ENCODE measurements around the gene LYVE1. TPM values are rescaled to one million over a fixed set of nuclear protein-coding genes. Genes with fewer than 3 reads are reported as not detected.
A peak's percentile ranks its signal among the peaks of the same experiment; 100 is the strongest.

The LYVE1 gene
- total RNA-seq, 1 donor = not detected

DNA sequence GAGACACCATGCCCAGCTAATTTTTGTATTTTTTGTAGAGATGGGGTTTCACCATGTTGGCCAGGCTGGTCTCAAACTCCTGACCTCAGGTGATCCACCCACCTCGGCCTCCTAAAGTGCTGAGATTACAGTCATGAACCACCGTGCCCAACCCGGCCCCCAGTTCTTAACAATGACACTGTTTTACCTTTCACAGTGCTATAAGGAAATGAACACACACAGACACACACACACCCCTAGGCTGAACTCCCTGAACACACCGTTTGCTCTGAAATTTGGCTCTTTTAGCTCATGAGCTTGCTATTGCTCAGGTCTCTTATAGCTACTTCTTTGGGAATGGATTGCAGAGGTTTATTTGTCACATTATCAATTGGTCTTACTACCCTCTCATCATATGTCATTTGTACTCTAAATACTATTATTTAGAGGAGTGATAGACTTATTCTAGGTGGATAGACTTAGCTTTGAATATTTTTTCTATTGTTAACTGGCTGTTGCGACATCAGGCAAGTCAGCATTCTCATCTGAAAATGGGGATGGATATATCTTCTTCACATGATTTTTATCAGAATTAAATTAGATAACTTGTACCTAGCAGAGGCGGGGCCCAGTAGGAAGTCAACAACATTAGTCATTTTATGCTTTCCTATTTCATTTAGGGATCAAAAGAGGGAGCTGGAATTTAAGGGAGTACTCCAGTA is 2.1 kb downstream of the LYVE1 start:
- Histone ChIP-seq H3K27me3 (ENCODE audit: insufficient read depth, low read length) (no peaks in the 10 kb centered on the region), H3K9me3 (ENCODE audit: low read depth, low read length) (no peaks in the 10 kb centered on the region), H3K36me3 (ENCODE audit: insufficient read depth, low read length) (no peaks in the 10 kb centered on the region), H3K4me1 (ENCODE audit: insufficient read depth, low read length) (peaks cover 12% of the 10 kb centered on the region), H2AFZ (ENCODE audit: low read length) (no peak overlapping the region), H3K4me3 (ENCODE audit: insufficient read depth, low read length) (no peak overlapping the region), H3K79me2 (ENCODE audit: insufficient read depth, low read length) (no peaks in the 10 kb centered on the region), H3K27ac (ENCODE audit: low read depth, low read length) (no peak overlapping the region), H3K4me2 (ENCODE audit: insufficient read depth, low read length) (no peak overlapping the region), H4K20me1 (ENCODE audit: insufficient read depth, low read length) (no peaks in the 10 kb centered on the region)
- TF ChIP-seq, protein P1, sequence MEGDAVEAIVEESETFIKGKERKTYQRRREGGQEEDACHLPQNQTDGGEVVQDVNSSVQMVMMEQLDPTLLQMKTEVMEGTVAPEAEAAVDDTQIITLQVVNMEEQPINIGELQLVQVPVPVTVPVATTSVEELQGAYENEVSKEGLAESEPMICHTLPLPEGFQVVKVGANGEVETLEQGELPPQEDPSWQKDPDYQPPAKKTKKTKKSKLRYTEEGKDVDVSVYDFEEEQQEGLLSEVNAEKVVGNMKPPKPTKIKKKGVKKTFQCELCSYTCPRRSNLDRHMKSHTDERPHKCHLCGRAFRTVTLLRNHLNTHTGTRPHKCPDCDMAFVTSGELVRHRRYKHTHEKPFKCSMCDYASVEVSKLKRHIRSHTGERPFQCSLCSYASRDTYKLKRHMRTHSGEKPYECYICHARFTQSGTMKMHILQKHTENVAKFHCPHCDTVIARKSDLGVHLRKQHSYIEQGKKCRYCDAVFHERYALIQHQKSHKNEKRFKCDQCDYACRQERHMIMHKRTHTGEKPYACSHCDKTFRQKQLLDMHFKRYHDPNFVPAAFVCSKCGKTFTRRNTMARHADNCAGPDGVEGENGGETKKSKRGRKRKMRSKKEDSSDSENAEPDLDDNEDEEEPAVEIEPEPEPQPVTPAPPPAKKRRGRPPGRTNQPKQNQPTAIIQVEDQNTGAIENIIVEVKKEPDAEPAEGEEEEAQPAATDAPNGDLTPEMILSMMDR (IDR thresholded peaks at IDR 0.05; ENCODE audit: extremely low read depth, low read depth, low read length) = no peak
- no peak for DNase-seq (ENCODE audit: insufficient read length, low spot score, missing footprints)

DNA sequence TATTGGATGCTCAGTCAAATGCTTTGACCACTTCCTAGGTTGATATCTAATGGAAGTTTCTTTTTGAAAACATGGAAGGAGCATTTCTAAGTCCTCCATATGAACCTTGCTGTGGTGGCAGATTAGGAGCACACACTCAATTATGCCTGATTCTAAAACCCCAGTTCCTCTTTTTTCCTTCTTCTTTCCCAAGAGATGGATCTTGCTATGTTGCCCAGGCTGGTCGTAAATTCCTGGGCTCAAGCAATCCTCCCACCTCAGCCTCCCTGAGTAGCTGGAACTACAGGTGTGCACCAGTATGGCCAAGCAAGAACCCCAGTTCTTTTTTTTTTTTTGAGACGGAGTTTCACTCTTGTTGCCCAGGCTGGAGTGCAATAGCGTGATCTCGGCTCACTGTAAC is 3.0 kb downstream of the LYVE1 start:
- no peaks in the 10 kb centered on the region for H3K79me2 ChIP-seq (ENCODE audit: insufficient read depth, low read length)
- TF ChIP-seq, protein P1 (IDR thresholded peaks at IDR 0.05; ENCODE audit: extremely low read depth, low read depth, low read length) = no peak
- H3K9me3 ChIP-seq (ENCODE audit: low read depth, low read length) = no peaks in the 10 kb centered on the region
- H3K27ac ChIP-seq (ENCODE audit: low read depth, low read length) = no peak overlapping the region
- H3K4me2 ChIP-seq (ENCODE audit: insufficient read depth, low read length) = no peak overlapping the region
- H3K27me3 ChIP-seq (ENCODE audit: insufficient read depth, low read length) = no peaks in the 10 kb centered on the region
- H3K4me1 ChIP-seq (ENCODE audit: insufficient read depth, low read length) = peaks cover 12% of the 10 kb centered on the region
- no peak overlapping the region for H2AFZ ChIP-seq (ENCODE audit: low read length)
- no peak overlapping the region for H3K4me3 ChIP-seq (ENCODE audit: insufficient read depth, low read length)
- no peaks in the 10 kb centered on the region for H4K20me1 ChIP-seq (ENCODE audit: insufficient read depth, low read length)
- no peaks in the 10 kb centered on the region for H3K36me3 ChIP-seq (ENCODE audit: insufficient read depth, low read length)
- DNase-seq (ENCODE audit: insufficient read length, low spot score, missing footprints) = no peak

DNA sequence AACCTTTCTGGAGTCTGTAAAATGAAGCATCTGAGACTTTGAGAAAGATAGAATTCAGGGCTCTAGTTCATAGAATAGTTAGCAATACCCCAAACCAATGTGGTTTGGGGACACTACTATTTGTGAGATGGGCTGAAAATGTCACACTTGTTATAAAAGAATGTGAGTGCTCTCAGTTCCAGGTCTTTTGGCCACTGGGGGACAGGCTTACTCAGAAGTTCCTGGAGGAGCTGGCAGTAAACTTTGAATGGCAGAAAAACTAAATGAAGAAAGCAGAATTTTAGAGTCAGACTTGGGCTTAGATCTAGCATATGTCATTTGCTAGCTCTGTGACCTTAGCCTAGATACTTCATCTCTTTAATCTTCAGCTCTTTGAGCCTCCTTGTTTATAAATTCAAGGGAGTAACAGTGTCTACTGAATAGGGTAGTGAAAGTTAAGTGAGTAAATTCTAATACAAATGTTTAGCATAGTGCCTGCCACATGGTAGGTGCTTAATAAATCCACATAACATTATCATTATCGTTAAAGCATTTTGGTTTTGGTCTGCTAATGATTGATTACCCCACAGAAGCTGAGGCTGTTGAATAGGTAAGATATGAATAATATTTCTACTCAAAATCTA is 3.7 kb downstream of the LYVE1 start:
- no peaks in the 10 kb centered on the region for H3K27me3 ChIP-seq (ENCODE audit: insufficient read depth, low read length)
- no peak overlapping the region for H3K4me3 ChIP-seq (ENCODE audit: insufficient read depth, low read length)

DNA sequence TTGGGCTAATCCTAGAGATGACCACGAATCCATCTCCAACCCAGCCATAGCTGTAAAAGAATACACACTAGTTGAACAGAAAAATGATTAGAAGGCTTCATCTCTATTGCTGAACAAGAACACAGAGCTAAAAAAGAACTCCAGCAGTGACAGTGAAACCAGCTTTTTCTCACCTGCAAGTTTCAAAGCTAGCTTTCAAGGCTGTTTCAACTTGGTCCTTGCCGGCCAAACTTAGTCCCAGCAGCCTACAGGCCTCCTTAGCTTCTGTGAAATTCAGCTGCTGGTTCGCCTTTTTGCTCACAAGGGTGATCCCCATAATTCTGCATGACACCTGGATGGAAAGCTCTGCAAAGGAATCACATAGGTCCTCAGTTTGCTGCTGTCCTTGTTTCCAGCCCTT is 4.4 kb downstream of the LYVE1 start:
- Histone ChIP-seq H2AFZ (ENCODE audit: low read length) (no peak overlapping the region), H3K36me3 (ENCODE audit: insufficient read depth, low read length) (no peaks in the 10 kb centered on the region), H3K4me3 (ENCODE audit: insufficient read depth, low read length) (no peak overlapping the region), H4K20me1 (ENCODE audit: insufficient read depth, low read length) (no peaks in the 10 kb centered on the region), H3K4me1 (ENCODE audit: insufficient read depth, low read length) (peaks cover 8% of the 10 kb centered on the region), H3K79me2 (ENCODE audit: insufficient read depth, low read length) (no peaks in the 10 kb centered on the region), H3K27ac (ENCODE audit: low read depth, low read length) (no peak overlapping the region), H3K4me2 (ENCODE audit: insufficient read depth, low read length) (no peak overlapping the region), H3K27me3 (ENCODE audit: insufficient read depth, low read length) (no peaks in the 10 kb centered on the region), H3K9me3 (ENCODE audit: low read depth, low read length) (no peaks in the 10 kb centered on the region)
- TF ChIP-seq, protein P1 (IDR thresholded peaks at IDR 0.05; ENCODE audit: extremely low read depth, low read depth, low read length) = no peak
- no peak for DNase-seq (ENCODE audit: insufficient read length, low spot score, missing footprints)

More for the DNA sequence above, 3.7 kb downstream of the LYVE1 start:
- no peaks in the 10 kb centered on the region for H3K9me3 ChIP-seq (ENCODE audit: low read depth, low read length)
- H3K4me2 ChIP-seq (ENCODE audit: insufficient read depth, low read length) = no peak overlapping the region
- no peaks in the 10 kb centered on the region for H3K79me2 ChIP-seq (ENCODE audit: insufficient read depth, low read length)
- no peak overlapping the region for H3K27ac ChIP-seq (ENCODE audit: low read depth, low read length)
- peaks cover 12% of the 10 kb centered on the region for H3K4me1 ChIP-seq (ENCODE audit: insufficient read depth, low read length)
- H2AFZ ChIP-seq (ENCODE audit: low read length) = no peak overlapping the region
- no peaks in the 10 kb centered on the region for H3K36me3 ChIP-seq (ENCODE audit: insufficient read depth, low read length)
- peak; percentile 59 for DNase-seq (ENCODE audit: insufficient read length, low spot score, missing footprints)
- H4K20me1 ChIP-seq (ENCODE audit: insufficient read depth, low read length) = no peaks in the 10 kb centered on the region
- TF ChIP-seq, protein P1 (IDR thresholded peaks at IDR 0.05; ENCODE audit: extremely low read depth, low read depth, low read length) = peak; percentile 52
